Dedifferentiated amniotic fluid mesenchymal stem cell (primary cell): Measurements from ENCODE around the gene ABCC4.

Experiments used
- DNase-seq: peaks from one replicate; pipeline ENCODE4 v3.0.0-alpha.2; 2016; ENCODE audit errors: extremely low spot score

Gene ABCC4

GRCh38 chr13:95115525-95115924 lies 185.7 kb downstream of the ABCC4 start:
- no peak for DNase-seq

- no peak for DNase-seq
Measured at GRCh38 chr13:95113601-95114000, 187.7 kb downstream of the ABCC4 start.

GRCh38 chr13:95112883-95113282 lies 188.4 kb downstream of the ABCC4 start:
- DNase-seq, result no peak

GRCh38 chr13:95111608-95112007 lies 189.6 kb downstream of the ABCC4 start:
- DNase-seq, result no peak

GRCh38 chr13:95106562-95106961 lies 194.7 kb downstream of the ABCC4 start:
- DNase-seq, result no peak

GRCh38 chr13:95100525-95101433 lies 200.5 kb downstream of the ABCC4 start:
- DNase-seq, result no peak

GRCh38 chr13:95099541-95099940 lies 201.7 kb downstream of the ABCC4 start:
- DNase-seq, result no peak

- DNase-seq, result no peak
Measured at GRCh38 chr13:95098916-95099315, 202.3 kb downstream of the ABCC4 start.

GRCh38 chr13:95091755-95092154 lies 209.5 kb downstream of the ABCC4 start:
- DNase-seq, result no peak

GRCh38 chr13:95087746-95088305 lies 213.4 kb downstream of the ABCC4 start:
- no peak for DNase-seq

- no peak for DNase-seq
Measured at GRCh38 chr13:95086761-95087160, 214.5 kb downstream of the ABCC4 start.

- no peak for DNase-seq
Measured at GRCh38 chr13:95083758-95084157, 217.5 kb downstream of the ABCC4 start.

GRCh38 chr13:95083066-95083465 lies 218.2 kb downstream of the ABCC4 start:
- DNase-seq, result no peak

GRCh38 chr13:95075506-95075905 lies 225.7 kb downstream of the ABCC4 start:
- DNase-seq, result no peak

GRCh38 chr13:95074820-95075219 lies 226.4 kb downstream of the ABCC4 start:
- DNase-seq, result no peak

- DNase-seq, result no peak
Measured at GRCh38 chr13:95073747-95074311, 227.4 kb downstream of the ABCC4 start.

- no peak for DNase-seq
Measured at GRCh38 chr13:95067303-95067702, 233.9 kb downstream of the ABCC4 start.

- DNase-seq, result no peak
Measured at GRCh38 chr13:95060014-95060519, 241.2 kb downstream of the ABCC4 start.

GRCh38 chr13:95059306-95059705 lies 241.9 kb downstream of the ABCC4 start:
- DNase-seq, result no peak

- no peak for DNase-seq
Measured at GRCh38 chr13:95058680-95059079, 242.6 kb downstream of the ABCC4 start.

GRCh38 chr13:95056266-95056665 lies 245.0 kb downstream of the ABCC4 start:
- no peak for DNase-seq

- DNase-seq, result no peak
Measured at GRCh38 chr13:95050800-95051615, 250.2 kb downstream of the ABCC4 start.
